Activated naive CD8-positive, alpha-beta T cell treated with anti-CD3 and anti-CD28 coated beads for 36 hours (primary cell): ENCODE results near the gene DOCK4. TPM values are rescaled to one million over a fixed set of nuclear protein-coding genes. Genes with fewer than 3 reads are reported as not detected.

ENCODE experiments used
- DNase-seq: peaks from one replicate; pipeline ENCODE4 v3.0.0; 2021
- H3K27ac Mint-ChIP-seq: one replicate; pipeline ENCODE4 v1.8.0; 2022; ENCODE audit warnings: mild to moderate bottlenecking, moderate library complexity, mixed read lengths
- H3K27me3 Mint-ChIP-seq: one replicate; pipeline ENCODE4 v1.8.0; 2022; ENCODE audit warnings: mild to moderate bottlenecking, mixed read lengths
- H3K36me3 Mint-ChIP-seq: one replicate; pipeline ENCODE4 v1.8.0; 2021; ENCODE audit warnings: mild to moderate bottlenecking, mixed read lengths
- H3K4me1 Mint-ChIP-seq: one replicate; pipeline ENCODE4 v1.8.0; 2021; ENCODE audit warnings: mixed read lengths
- H3K4me3 Mint-ChIP-seq: one replicate; pipeline ENCODE4 v1.8.0; 2022; ENCODE audit warnings: mild to moderate bottlenecking, moderate library complexity, mixed read lengths
- H3K9me3 Mint-ChIP-seq: one replicate; pipeline ENCODE4 v1.8.0; 2022; ENCODE audit warnings: mixed read lengths
- total RNA-seq, 2 experiments: library from RNA; stranded (reverse); gene quantifications; one replicate each; pipeline ENCODE4 v1.2.3, GENCODE V29; 2021

Gene DOCK4
- total RNA-seq, 2 experiments from 2014 or later = 0.28 to 0.29 TPM

DNA sequence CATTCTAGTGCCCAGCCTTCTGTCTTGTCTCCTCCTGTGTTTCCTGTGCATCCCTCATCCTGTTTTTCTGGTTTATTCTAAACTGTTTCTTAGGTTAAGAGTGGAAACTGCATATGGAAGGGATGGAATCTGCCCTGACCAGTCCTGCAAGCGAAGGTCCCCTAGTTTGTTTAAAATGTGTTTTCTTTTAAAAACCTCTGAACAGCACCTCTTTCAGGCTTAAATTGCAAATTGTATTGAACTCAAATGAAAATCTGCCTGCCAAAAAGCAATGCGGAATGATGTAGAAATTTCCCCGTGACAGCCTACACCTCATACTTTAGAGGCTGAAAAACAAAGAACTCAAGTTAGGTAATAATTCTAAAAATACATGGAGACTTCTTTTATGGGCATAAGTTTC is 421.1 kb downstream of the DOCK4 start:
- no peaks in the 10 kb centered on the region for H3K4me1 Mint-ChIP-seq
- no peak overlapping the region for H3K4me3 Mint-ChIP-seq
- no peak for DNase-seq
- H3K9me3 Mint-ChIP-seq = no peaks in the 10 kb centered on the region
- no peaks in the 10 kb centered on the region for H3K36me3 Mint-ChIP-seq
- H3K27ac Mint-ChIP-seq = no peak overlapping the region
- H3K27me3 Mint-ChIP-seq = peaks cover 10% of the 10 kb centered on the region

- no peak overlapping the region for H3K4me3 Mint-ChIP-seq
- DNase-seq = no peak
- H3K27ac Mint-ChIP-seq = no peak overlapping the region
- no peaks in the 10 kb centered on the region for H3K4me1 Mint-ChIP-seq
- H3K36me3 Mint-ChIP-seq = no peaks in the 10 kb centered on the region
- peaks cover 14% of the 10 kb centered on the region for H3K27me3 Mint-ChIP-seq
- H3K9me3 Mint-ChIP-seq = no peaks in the 10 kb centered on the region
Measured at GRCh38 chr7:111784296-111784695, 421.9 kb downstream of the DOCK4 start.

GRCh38 chr7:111783854-111784253 is 422.3 kb downstream of the DOCK4 start:
- H3K4me3 Mint-ChIP-seq = no peak overlapping the region
- no peaks in the 10 kb centered on the region for H3K4me1 Mint-ChIP-seq
- no peaks in the 10 kb centered on the region for H3K36me3 Mint-ChIP-seq
- H3K9me3 Mint-ChIP-seq = no peaks in the 10 kb centered on the region
- no peak overlapping the region for H3K27ac Mint-ChIP-seq
- H3K27me3 Mint-ChIP-seq = peaks cover 14% of the 10 kb centered on the region
- no peak for DNase-seq

DNA sequence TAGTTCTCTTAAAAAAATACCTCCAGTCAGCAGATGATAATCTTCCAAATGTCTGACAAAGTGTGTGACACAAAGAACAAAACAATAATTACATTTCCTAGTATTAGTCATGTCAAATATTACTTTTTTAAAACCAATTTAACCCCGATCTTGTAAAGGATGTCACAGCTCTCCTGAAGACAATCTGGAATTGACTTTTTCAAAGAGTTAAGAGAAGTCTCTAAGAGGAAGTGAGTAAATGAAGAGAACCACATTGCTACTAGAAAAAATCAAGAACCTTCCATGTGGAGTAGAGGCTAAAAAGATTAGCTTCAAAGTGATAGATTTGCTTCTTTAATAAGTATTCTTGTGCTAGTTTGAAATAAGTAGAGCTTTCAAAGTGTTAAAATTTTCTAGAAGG is 425.7 kb downstream of the DOCK4 start:
- no peak overlapping the region for H3K4me3 Mint-ChIP-seq
- H3K36me3 Mint-ChIP-seq = no peaks in the 10 kb centered on the region
- H3K27ac Mint-ChIP-seq = no peak overlapping the region
- no peak for DNase-seq
- peaks cover 5% of the 10 kb centered on the region for H3K9me3 Mint-ChIP-seq
- H3K27me3 Mint-ChIP-seq = peaks cover 14% of the 10 kb centered on the region
- H3K4me1 Mint-ChIP-seq = no peaks in the 10 kb centered on the region

GRCh38 chr7:111775206-111775605 is 431.0 kb downstream of the DOCK4 start:
- Mint-ChIP-seq H3K4me3 (no peak overlapping the region), H3K27me3 (peaks cover 4% of the 10 kb centered on the region), H3K27ac (no peak overlapping the region)

DNA sequence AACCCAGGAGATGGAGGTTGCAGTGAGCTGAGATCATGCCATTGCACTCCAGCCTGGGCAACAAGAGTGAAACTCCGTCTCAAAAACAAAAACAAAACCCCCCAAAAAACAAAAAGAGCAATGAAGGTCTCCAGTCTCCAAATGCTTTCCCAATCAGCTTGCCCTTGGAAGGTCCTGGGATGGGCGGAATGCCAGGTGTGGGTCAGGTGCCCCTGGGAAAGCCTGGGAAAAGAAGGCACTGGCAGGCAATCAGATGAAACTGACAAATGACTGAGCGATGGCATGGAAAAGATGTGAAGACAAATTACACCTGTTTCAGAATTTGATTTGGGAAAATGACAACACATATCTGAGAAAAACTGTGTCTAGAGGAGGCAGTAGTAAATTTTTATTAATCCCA is 433.5 kb downstream of the DOCK4 start:
- H3K4me3 Mint-ChIP-seq = no peak overlapping the region
- no peak for DNase-seq
- no peaks in the 10 kb centered on the region for H3K4me1 Mint-ChIP-seq
- H3K9me3 Mint-ChIP-seq = peaks cover 4% of the 10 kb centered on the region
- no peaks in the 10 kb centered on the region for H3K27me3 Mint-ChIP-seq
- H3K27ac Mint-ChIP-seq = no peak overlapping the region
- no peaks in the 10 kb centered on the region for H3K36me3 Mint-ChIP-seq

More at GRCh38 chr7:111775206-111775605, 431.0 kb downstream of the DOCK4 start:
- Mint-ChIP-seq H3K9me3 (peaks cover 5% of the 10 kb centered on the region), H3K4me1 (no peaks in the 10 kb centered on the region), H3K36me3 (no peaks in the 10 kb centered on the region)
- no peak for DNase-seq

DNA sequence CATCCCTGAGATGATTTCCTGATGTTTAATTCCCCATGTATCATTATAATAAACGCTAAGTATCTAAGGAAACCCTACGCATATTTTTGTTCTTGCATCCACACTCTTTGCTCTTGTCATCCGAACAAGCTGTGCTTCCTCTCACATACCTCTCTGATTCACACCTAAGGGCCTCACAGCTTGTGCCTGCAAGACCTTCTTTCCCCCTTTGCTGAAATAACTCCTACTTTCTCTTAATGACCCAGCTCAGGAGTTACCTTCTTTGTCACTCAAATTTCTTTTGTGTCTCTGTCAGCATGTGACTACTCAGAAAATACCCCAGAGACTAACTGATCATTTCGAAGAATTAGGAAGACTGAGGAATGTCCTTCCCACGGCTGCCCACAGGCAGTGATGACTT is 434.6 kb downstream of the DOCK4 start:
- Mint-ChIP-seq H3K4me3 (no peak overlapping the region), H3K9me3 (peaks cover 1% of the 10 kb centered on the region), H3K36me3 (no peaks in the 10 kb centered on the region), H3K27me3 (no peaks in the 10 kb centered on the region), H3K27ac (no peak overlapping the region), H3K4me1 (no peaks in the 10 kb centered on the region)
- DNase-seq = no peak

DNA sequence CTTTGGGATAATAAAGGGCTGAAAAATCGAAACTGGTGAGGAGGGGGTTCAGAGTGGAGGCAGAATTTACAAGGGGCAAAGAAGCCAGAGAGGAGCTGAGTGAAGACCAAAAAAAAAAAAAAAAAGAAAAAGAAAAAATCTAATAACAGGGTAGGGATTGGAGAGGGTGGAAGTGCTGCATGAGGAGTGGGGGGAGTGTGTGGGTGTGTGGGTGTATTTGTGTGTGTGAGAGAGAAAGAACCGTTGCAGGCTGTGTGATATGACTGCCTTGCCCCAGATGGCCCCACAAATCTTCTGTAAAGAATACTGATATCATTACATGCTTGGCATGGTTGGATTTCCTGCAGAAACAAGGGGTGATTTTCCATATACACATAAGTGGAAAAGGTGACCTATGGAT is 436.1 kb downstream of the DOCK4 start:
- Mint-ChIP-seq H3K4me1 (no peaks in the 10 kb centered on the region), H3K27me3 (no peaks in the 10 kb centered on the region), H3K4me3 (no peak overlapping the region), H3K27ac (no peak overlapping the region), H3K9me3 (no peaks in the 10 kb centered on the region), H3K36me3 (no peaks in the 10 kb centered on the region)
- DNase-seq = no peak

DNA sequence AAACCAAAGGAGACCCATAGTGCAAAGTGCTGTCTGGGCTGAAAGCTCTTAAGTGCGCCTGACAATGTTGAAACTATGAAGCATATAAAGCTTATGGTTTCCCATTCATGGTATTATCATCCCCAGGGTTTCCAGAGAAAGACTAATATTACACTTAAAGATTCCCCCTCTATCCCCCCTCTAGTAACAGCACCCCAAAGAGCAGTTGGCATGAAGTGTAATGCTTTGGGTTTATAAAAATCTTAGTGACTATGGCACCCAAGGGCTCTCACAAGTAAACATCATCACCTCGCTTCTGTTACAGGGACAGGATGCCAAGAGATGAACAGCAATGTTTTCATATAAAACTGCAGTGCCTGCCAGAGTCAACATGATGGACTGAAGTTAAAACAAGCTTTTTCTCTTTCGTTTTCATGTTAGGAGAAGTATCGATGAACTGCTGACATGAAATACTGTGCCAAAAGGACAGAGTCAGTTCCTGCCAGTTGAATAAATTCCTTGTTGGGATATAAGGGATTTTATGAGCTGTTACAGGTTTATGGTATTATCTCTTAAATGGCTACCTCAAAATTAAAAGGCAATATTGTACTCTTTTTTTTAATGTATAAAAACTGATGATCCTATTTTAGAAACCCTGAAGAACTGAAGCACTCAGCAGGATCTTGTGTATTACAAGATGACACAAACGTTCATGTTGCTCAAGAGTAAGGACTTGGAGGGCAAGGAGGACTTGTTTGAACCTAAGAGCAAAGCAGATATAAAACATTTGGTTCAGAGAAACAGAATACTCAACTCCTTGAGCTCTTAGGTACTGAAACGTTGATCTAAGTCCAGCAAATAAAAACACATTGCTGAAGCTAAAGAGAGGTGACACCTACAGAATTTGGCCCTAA is 440.2 kb downstream of the DOCK4 start:
- no peak for DNase-seq
- H3K9me3 Mint-ChIP-seq = no peaks in the 10 kb centered on the region
- H3K4me1 Mint-ChIP-seq = no peaks in the 10 kb centered on the region
- H3K36me3 Mint-ChIP-seq = no peaks in the 10 kb centered on the region
- no peaks in the 10 kb centered on the region for H3K27me3 Mint-ChIP-seq
- no peak overlapping the region for H3K27ac Mint-ChIP-seq
- no peak overlapping the region for H3K4me3 Mint-ChIP-seq

GRCh38 chr7:111763221-111763801 is 442.9 kb downstream of the DOCK4 start:
- no peak for DNase-seq
- H3K9me3 Mint-ChIP-seq = no peaks in the 10 kb centered on the region

GRCh38 chr7:111762799-111763198 is 443.4 kb downstream of the DOCK4 start:
- Mint-ChIP-seq H3K36me3 (no peaks in the 10 kb centered on the region), H3K9me3 (no peaks in the 10 kb centered on the region), H3K4me3 (no peak overlapping the region), H3K27ac (no peak overlapping the region), H3K27me3 (no peaks in the 10 kb centered on the region), H3K4me1 (no peaks in the 10 kb centered on the region)
- DNase-seq = no peak

More at GRCh38 chr7:111763221-111763801, 442.9 kb downstream of the DOCK4 start:
- H3K27ac Mint-ChIP-seq = no peak overlapping the region
- H3K27me3 Mint-ChIP-seq = no peaks in the 10 kb centered on the region
- no peaks in the 10 kb centered on the region for H3K36me3 Mint-ChIP-seq
- no peaks in the 10 kb centered on the region for H3K4me1 Mint-ChIP-seq
- no peak overlapping the region for H3K4me3 Mint-ChIP-seq

- Mint-ChIP-seq H3K4me1 (no peaks in the 10 kb centered on the region), H3K36me3 (no peaks in the 10 kb centered on the region), H3K27ac (no peak overlapping the region), H3K27me3 (no peaks in the 10 kb centered on the region), H3K9me3 (no peaks in the 10 kb centered on the region), H3K4me3 (no peak overlapping the region)
- no peak for DNase-seq
Measured at GRCh38 chr7:111762211-111762610, 444.0 kb downstream of the DOCK4 start.

DNA sequence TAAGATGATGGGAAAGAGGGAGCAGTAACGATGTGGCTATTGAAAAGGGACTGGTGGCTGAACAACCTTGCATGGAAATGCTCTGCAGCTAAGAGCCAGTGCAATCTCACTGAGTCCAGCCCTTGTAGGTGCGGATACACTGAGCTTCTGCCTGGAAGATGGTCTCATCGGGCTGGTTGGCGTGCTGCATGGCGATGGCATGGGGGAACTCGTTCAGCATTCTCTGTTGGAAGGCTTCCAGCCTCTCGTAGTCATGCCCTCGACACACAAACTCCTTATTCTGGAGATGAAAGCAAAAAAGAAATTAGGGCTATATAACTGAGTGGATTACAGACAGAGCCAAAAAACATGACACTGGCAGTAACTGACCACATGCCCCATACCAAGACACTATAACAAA is 446.2 kb downstream of the DOCK4 start:
- Mint-ChIP-seq H3K4me3 (no peak overlapping the region), H3K9me3 (no peaks in the 10 kb centered on the region), H3K4me1 (no peaks in the 10 kb centered on the region), H3K27me3 (peaks cover 6% of the 10 kb centered on the region), H3K27ac (no peak overlapping the region), H3K36me3 (no peaks in the 10 kb centered on the region)
- no peak for DNase-seq

DNA sequence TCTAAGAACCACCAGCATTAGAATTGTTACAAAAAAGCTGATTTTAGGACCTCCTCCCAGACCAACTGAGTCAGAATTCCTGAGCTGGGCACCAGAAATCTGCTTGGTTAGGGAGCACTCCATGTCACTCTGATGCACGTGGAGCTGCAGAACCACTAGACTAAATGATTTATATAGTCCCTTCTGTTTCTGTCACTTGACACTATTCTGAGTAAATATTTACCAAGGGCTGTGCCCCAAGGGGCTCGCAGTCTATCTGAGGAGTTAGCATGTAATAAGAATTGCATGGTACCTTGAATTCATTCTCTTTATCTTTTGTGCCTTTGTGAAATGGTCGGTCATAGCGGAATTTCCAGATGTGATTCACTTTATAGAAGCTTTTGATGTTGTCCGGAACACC is 447.9 kb downstream of the DOCK4 start:
- H3K9me3 Mint-ChIP-seq = no peaks in the 10 kb centered on the region
- no peaks in the 10 kb centered on the region for H3K36me3 Mint-ChIP-seq
- H3K4me3 Mint-ChIP-seq = no peak overlapping the region
- H3K27ac Mint-ChIP-seq = no peak overlapping the region
- H3K4me1 Mint-ChIP-seq = no peaks in the 10 kb centered on the region
- H3K27me3 Mint-ChIP-seq = peaks cover 6% of the 10 kb centered on the region
- no peak for DNase-seq

- no peaks in the 10 kb centered on the region for H3K9me3 Mint-ChIP-seq
- H3K36me3 Mint-ChIP-seq = no peaks in the 10 kb centered on the region
- no peak overlapping the region for H3K27ac Mint-ChIP-seq
- no peaks in the 10 kb centered on the region for H3K4me1 Mint-ChIP-seq
- H3K4me3 Mint-ChIP-seq = no peak overlapping the region
- peaks cover 6% of the 10 kb centered on the region for H3K27me3 Mint-ChIP-seq
- no peak for DNase-seq
Measured at GRCh38 chr7:111756687-111757178, 449.5 kb downstream of the DOCK4 start.

DNA sequence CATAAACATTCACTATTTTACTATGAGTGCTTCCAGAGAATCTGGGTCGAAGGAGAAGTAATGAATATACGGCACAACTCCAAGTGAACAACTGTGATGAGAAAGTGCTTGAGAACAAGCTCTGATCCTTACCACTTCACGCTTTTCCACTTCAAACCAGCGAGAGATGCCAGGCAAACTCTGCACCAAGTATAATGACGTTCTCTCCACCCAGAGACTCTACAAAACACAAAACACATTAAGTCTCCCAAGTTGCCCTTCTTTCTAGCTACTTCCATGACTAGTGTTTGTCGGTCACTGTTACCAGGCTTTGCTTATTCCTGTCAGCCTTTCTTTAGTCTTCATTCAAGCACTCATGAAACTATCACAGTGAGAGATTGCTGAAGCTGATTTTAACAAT is 450.8 kb downstream of the DOCK4 start:
- no peaks in the 10 kb centered on the region for H3K36me3 Mint-ChIP-seq
- peaks cover 6% of the 10 kb centered on the region for H3K27me3 Mint-ChIP-seq
- no peaks in the 10 kb centered on the region for H3K9me3 Mint-ChIP-seq
- DNase-seq = no peak
- no peak overlapping the region for H3K27ac Mint-ChIP-seq
- H3K4me1 Mint-ChIP-seq = no peaks in the 10 kb centered on the region
- H3K4me3 Mint-ChIP-seq = no peak overlapping the region
